HG02642 (cell line): Measurements from ENCODE around the gene MLC1.

Experiments used
- ATAC-seq: cut with Tn5 transposase; IDR thresholded peaks from one replicate; pipeline ENCODE4 v1.9.1; 2021; ENCODE audit warnings: mild to moderate bottlenecking; ENCODE audit not compliant: unreplicated experiment, poor library complexity

MLC1 gene

GRCh38 chr22:50022171-50022819, 62.9 kb downstream of the MLC1 start:
- no peak for ATAC-seq

GRCh38 chr22:50020606-50021005, 64.6 kb downstream of the MLC1 start:
- ATAC-seq, result no peak

GRCh38 chr22:50019316-50019715, 65.9 kb downstream of the MLC1 start:
- ATAC-seq, result no peak

- ATAC-seq, result no peak
Observed at GRCh38 chr22:50018608-50019285, 66.5 kb downstream of the MLC1 start.

- no peak for ATAC-seq
Observed at GRCh38 chr22:50017701-50018224, 67.5 kb downstream of the MLC1 start.

- no peak for ATAC-seq
Observed at GRCh38 chr22:50016988-50017700, 68.1 kb downstream of the MLC1 start.

- no peak for ATAC-seq
Observed at GRCh38 chr22:50016308-50016987, 68.8 kb downstream of the MLC1 start.

GRCh38 chr22:50015451-50016307, 69.5 kb downstream of the MLC1 start:
- ATAC-seq, result no peak

- ATAC-seq, result no peak
Observed at GRCh38 chr22:50014655-50015401, 70.4 kb downstream of the MLC1 start.

GRCh38 chr22:50014053-50014501, 71.1 kb downstream of the MLC1 start:
- no peak for ATAC-seq

- ATAC-seq, result no peak
Observed at GRCh38 chr22:50012211-50013181, 72.7 kb downstream of the MLC1 start, which contains the start of gene IL17REL. TSS of gene IL17REL (minus strand) at chr22:50012765. CDS start at chr22:50012646, 119 bp downstream.

GRCh38 chr22:50011447-50012210, 73.6 kb downstream of the MLC1 start:
- ATAC-seq, result no peak

- no peak for ATAC-seq
Observed at GRCh38 chr22:50010676-50011446, 74.4 kb downstream of the MLC1 start.

GRCh38 chr22:50009765-50010675, 75.2 kb downstream of the MLC1 start:
- no peak for ATAC-seq
